ENCODE measurements around the gene MOB3B.
"Not testable (repeated sequence)": the region's sequence is repeated elsewhere in the genome, so short reads cannot be mapped to it uniquely, and the experiment has no call there.

The MOB3B gene

DNA sequence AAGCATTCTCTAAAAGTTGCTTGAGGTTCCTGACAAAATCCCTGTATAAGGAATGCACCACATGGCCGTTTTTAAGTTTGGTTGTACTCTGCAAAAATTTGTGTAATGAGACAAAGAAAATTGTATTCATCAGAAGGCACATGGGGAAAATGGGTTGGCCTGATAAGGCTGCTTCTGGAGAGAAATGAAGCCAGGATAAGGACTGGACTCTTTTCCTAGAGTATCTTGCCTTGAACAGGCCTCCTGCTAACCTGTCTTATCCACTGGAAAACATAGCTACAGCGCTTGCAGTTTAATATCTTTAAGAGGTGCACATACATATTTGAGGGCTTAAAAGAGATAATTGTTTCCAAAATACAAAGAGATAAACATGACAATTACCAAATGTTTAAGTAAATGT is 46.9 kb downstream of the MOB3B start:
- no peak for DNase-seq (ENCODE audit: low read depth in 1 of 2, low spot score in 1 of 2)

DNA sequence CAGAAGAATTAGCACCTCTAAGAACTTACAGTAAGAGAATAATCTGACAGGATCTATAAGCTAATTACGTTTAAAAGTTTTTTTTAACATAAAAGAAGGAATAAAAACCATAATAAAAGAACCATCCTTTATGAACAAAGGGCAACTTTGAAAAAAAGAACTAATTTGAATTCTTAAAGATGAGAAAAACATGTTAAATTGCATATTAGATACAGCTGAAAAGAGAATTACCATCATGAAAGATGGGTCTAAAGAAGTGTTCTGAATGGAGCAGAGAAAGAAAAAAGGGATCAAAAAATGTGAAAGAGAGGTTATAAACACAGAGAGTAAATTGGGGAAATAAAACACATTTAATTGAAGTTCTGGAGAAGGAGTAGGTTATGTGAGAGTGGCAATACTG is 51.3 kb downstream of the MOB3B start:
- DNase-seq (ENCODE audit: low read depth in 1 of 2, low spot score in 1 of 2): no peak

DNA sequence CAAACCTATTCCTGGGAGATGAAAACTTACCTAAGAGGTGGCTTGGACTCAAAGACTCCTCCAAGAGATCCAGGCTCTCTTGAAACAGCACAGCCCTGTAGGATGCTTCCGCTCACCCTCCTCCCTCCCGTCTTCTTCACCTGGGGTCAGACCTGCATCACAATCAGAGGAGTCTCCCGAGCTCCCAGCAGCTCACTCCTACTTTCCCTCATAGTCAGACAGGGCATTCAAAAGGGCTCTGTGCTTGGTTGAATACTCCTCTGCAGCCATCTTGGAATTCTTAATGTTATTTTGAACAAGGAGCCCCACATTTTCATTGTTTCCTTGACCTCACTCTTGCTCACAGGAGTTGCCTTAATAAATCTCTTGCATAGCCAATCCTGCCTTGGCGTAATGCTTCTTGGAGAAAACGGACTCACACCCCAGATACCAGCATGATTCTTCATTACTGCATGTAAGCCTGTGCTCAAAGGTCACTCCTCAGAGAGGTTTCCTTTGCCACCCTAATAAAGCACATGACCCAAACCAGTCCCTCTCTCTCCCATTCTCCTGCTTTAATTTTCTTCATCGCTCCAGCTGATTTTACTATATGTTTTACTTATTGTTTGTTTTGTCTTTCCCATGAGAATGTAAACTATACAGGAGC is 52.6 kb downstream of the MOB3B start:
- no peak for DNase-seq (ENCODE audit: low read depth in 1 of 2, low spot score in 1 of 2)

DNA sequence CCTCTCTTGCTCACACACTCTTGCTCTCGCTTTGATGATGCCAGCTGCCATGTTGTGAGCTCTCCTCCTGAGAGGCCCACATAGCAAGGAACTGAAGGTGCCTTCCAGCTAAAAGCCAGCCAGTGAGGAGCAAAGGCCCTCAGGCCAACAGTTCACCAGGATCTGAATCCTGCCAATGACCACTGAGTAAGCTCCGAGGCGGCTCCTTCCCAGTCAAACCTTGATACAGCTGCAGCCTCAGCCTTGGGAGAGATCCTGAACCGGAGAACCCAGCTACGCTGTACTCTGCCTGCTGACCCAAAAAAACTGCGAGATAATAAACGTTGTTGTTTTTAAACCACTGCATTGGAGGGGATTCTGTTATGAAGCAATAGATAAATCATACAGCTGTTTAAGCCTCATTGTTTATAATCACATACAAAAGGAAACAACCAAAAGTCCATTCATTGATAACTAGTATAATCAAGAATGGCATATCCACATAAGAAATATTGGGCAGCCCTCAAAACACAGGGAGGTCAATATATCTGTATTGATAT is 54.5 kb downstream of the MOB3B start:
- DNase-seq (ENCODE audit: low read depth in 1 of 2, low spot score in 1 of 2): no peak

DNA sequence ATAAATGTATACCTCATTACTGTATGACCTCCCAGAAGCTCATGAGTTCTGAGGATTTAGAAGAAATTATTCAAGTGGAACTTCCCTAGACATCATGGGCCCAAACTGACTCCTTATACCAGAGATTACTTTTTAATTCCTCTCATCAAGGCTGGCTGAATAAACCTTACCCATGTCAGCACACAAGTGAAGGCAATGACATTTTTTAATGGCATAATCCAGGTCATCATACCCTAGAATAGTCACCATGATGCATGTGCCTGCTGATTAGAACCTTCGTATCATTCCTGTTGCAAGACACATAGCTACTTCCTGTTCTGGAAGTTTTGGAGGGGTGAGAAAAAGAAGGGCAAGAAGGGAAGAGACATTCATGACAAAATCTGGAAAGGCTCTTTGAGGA is 55.3 kb downstream of the MOB3B start:
- DNase-seq (ENCODE audit: low read depth in 1 of 2, low spot score in 1 of 2): no peak

DNA sequence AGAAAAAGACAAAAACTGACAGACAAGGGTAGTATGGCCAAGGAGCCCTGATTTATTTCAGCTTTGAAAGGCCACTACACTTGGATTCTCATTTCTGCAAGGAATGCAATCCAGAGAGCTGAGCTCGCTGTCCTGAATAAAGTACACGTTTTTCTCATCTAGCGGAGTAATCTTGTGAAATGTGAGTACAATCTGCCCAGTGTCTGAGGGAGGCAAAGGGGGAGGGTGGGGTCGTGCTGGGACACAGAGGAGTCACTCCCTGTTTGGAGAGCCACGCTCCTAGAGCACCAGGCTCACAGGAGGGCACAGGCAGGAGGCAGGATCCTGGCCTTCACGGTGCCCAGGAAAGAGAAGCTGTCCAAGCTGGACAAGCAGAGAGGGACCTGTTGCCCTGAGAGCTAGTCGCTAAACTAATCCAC is 56.5 kb downstream of the MOB3B start:
- DNase-seq (ENCODE audit: low read depth in 1 of 2, low spot score in 1 of 2): no peak

DNA sequence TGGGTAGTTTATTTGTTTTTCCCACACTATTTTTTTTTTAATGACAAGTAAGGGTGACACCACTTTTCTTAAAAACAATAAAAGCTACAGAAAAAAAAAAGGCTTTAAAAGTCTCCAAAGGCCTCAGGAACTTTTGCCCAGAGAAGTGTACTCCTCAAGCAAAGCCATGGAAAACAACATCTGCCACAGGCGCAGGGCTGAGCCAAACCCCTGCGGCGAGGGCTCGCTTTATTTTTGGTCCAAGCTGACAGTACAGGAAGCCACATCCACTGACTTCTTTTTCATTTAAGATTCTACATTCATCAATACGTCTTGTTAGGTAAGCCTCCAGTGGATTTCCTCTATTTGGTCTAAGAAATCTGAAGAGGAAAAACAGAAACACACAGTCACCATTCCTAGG is 57.4 kb downstream of the MOB3B start:
- no peak for DNase-seq (ENCODE audit: low read depth in 1 of 2, low spot score in 1 of 2)

DNA sequence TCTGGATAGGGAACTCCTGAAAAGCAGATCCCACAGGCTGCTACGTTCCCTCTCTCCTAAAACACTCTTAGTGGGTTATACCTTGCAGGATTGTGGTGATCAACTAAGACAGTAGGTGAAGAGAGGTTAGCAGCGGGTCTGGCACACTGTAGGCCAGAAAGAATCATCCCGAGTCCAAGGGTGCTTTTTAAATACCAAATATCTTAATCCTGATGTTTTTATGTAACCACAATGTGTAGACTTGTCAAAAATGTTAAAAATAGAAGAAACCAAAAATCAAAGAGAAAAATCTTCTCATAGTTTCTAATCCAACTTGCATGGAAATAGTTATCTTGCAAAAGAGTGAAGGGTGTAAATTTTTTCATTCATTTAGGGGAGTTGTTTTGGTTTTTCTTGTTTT is 57.8 kb downstream of the MOB3B start:
- no peak for DNase-seq (ENCODE audit: low read depth in 1 of 2, low spot score in 1 of 2)

DNA sequence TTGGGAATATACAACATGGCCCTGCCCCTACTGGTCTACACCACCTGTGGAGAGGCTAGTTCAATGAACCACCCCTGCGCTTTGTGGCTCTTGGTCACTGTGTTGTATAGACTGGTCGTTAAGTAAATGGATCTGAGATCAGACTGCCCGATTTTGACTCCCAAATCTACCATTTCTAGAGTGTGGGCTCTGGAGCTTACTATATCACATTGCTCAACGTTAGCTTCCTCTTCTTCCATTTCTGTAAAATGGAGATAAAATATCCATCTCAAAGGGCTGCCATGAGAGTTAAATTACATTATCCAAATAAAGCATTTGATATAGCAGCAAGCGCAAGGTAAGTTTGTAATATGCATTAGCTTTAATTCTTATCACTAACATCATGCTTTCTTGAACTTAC is 58.2 kb downstream of the MOB3B start:
- DNase-seq (ENCODE audit: low read depth in 1 of 2, low spot score in 1 of 2): no peak

DNA sequence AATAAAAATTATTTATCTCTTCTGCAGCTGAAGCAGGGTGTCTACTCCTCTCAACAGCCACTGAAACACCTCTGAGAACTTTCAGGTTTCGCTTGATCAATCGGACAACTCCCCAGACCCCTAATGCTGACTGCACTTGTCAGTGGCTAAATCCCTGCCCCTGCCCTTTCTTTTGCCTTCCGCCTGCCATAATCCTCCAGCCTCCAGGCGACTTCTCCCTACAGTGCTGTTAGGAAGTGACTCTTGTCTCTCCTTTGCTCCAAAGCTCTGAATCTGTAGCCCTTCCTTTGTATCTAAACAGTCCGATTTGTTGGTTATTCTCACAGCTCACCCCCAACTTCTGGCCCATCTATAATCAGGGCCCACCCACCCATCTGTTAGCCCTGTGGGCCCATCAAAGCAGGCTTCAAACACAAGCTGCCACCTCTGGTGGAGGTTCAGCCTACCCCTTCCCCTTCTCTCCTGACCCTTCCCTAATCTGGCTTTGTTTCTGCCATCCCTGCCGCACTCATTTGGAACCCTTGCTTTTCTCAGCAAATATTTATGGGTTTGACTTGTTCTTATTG is 59.2 kb downstream of the MOB3B start:
- no peak for DNase-seq (ENCODE audit: low read depth in 1 of 2, low spot score in 1 of 2)

DNA sequence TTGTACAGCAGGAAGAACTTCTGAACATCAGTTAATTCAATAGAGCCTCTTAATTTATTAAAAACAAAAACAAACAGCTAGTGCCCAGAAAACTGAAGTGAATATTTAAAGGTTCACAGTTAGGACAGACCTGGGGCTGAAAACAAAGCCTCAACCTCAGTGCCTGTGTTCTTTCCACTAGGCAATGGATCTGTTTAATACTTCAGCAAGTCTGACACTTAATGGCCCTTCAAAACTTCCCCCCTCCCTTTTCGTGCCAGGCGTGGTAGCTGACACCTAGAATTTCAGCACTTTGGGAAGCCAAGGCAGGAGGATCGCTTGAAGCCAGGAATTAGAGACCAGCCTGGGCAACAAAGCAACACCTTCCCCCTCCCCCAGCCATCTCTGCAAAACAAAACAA is 60.1 kb downstream of the MOB3B start:
- no peak for DNase-seq (ENCODE audit: low read depth in 1 of 2, low spot score in 1 of 2)

DNA sequence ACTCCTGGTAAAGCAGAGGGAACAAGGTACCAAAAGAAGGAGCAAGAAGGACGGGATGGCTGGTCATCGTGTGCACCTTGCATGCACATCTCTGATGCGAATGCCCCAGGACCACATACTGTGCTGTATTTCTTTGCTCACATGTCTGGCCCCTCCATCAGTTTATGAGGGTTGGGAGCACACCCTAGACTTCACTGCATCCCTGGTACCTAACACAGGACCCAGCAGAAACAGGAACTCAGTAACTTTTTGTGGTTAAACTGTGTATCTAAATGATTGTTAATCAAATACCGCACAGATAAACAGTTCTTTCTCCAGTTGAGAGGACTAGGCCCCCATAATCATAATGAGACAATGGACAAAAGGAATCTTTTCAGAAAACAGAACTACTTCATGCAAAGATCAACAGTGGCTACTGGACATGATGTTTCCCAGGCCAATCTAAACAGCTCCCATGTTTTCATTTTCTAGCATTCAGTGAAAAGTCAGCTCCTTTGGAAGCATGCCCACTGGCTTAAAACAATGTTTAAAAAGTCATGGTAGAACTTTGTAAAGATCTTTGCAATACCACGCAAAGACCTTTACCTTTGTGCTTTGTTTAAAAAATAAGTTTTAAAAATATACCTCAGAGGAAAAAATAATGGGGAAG is 61.0 kb downstream of the MOB3B start:
- no peak for DNase-seq (ENCODE audit: low read depth in 1 of 2, low spot score in 1 of 2)

DNA sequence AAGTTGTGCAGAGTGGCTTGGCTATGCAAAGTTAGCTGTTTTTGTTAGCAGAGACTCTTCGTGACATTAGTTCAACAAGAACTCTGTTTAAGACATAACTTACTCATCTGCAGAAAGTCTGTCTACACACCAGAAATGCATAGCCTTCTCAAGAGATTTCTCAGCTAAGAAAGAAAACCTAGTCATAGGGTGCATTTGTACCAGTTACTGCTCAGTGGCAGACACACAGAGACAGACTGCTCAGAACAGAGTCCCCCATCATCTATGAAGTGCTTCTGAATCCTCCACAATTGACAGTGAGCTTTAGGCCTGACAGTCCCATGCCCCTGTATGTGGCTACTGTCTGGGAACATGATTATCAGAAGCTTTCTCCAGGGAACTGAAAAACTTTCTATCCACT is 61.6 kb downstream of the MOB3B start:
- DNase-seq (ENCODE audit: low read depth in 1 of 2, low spot score in 1 of 2): no peak

DNA sequence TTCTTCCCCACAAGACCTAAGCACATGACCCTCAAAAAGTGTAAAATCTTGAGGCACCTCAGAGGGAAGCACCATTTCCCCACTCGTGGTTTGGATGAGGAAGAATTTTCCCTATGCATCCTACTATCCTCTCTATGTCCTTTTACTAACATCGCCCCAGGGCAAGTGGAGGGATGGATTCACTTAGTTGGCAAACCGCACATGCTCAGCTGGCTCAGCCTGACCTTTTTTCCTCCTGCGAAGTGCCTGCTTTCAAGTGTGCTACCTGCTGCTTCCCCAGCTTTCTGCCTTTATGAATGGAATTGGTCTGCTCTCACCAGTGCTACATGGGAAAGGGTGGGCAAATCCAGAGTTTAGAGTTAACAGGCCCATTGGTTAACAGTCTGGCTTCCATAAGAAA is 62.1 kb downstream of the MOB3B start:
- DNase-seq (ENCODE audit: low read depth in 1 of 2, low spot score in 1 of 2): no peak

DNA sequence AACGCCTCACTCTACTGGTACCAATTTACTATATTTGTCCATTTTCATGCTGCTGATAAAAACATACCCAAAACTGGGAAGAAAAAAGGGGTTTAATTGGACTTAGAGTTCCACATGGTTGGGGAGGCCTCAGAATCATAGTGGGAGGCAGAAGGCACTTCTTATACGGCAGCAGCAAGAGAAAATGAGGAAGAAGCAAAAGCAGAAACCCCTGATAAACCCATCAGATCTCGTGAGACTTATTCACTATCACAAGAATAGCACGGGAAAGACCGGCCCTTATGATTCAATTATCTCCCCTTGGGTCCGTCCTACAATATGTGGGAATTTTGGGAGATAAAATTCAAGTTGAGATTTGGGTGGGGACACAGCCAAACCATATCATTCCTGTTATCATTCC is 63.1 kb downstream of the MOB3B start:
- DNase-seq (ENCODE audit: low read depth in 1 of 2, low spot score in 1 of 2): not testable (repeated sequence)

DNA sequence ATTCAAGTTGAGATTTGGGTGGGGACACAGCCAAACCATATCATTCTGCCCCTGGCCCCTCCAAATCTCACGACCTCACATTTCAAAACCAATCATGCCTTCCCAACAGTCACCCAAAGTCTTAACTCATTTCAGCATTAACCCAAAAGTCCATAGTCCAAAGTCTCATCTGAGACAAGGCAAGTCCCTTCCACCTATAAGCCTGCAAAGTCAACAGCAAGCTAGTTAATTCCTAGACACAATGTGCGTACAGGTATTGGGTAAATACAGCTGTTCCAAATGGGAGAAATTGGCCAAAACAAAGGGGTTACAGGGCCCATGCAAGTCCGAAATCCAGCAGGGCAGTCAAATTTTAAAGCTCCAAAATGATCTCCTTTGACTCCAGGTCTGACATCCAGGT is 64.7 kb downstream of the MOB3B start:
- not testable (repeated sequence) for DNase-seq (ENCODE audit: low read depth in 1 of 2, low spot score in 1 of 2)

DNA sequence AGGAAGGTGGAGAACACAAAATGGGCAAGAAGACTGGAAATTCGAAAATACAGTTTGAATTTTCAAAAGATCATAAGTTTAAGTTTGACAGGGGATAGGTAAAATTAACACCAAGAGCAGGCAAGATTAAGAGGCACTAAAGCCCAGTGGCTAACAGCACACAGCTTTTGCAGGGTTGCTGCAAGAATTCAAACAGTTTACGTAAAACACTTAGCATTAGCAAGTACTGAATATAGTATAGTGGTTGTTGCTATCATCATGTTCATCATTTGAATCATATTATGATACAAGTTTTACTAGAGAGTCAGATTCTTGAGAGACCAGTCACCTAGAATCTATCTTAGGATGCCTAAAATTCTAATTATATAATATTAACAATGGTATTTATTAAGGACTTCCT is 66.8 kb downstream of the MOB3B start:
- DNase-seq (ENCODE audit: low read depth in 1 of 2, low spot score in 1 of 2): no peak

DNA sequence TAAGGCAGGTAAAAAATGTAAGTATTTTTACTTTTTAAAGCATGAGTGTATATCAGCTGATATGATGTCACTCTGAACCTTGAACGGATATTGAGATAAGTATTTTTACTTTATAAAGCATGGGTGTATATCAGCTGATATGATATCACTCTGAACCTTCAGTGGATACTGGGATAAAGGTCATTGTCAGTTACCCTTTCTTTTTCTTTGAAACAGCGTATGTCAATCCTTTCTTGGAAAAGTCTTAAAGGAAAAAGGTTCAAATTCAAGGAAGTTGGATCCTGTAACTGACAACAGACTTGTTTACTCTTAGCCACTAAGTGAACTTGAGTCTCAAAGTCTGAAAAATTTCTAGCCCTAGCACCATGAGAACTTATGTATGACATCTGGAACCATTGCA is 67.2 kb downstream of the MOB3B start:
- DNase-seq (ENCODE audit: low read depth in 1 of 2, low spot score in 1 of 2): no peak

DNA sequence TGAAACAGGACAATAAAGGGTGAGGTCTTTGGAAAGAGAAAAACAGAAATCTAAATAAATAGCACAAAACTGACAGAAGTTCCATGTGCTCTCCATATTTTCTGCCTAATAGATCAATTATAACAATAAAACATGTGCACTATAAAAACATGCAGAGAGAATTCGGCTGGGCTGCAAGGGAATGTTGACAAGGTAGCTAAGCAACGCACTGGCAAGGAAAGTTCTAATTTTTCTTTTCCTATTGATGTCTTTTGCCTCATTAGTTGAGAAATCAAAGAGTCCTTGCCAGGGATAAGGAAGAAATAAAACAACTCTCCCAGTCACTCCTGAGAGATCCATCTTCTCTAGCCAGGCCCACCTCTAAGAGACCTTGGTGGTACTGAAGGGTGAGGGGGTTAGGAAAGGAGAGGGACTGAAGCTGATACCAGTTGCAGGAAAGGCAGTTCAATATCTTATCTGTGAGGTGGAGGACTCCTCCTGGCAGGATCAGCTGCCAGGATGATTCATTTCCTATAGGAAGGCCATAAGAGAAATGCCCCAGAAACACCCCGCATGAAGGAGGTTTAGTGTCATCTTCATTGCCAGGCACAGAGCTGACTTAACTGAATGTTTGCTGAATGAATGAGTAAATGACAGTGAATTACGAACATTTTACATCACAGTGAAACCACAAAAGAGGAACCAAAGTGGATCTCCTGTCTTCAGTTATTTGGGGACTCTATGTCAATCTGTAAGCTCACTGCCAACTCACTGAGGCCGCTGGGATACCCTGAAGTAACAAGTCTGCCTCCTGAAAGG is 69.2 kb downstream of the MOB3B start:
- no peak for DNase-seq (ENCODE audit: low read depth in 1 of 2, low spot score in 1 of 2)

DNA sequence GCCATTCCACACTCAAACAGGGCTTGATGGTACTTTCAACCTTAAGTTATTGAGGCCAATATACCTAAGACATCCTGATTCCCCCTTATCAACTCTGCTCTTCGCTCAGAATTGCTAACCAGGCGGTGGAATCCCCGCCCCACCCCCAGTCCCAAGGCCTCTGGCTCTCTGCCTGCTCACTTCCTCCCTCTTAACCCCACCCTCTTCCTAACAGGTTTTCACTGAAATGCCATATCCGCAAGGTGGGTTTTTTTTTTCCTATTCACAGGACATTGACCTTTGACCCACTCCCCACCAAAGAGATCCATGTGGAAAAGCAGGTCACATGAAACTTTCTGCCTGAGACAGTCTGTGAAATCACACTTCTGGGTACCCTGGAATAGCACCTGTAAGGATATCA is 72.2 kb downstream of the MOB3B start:
- no peak for DNase-seq (ENCODE audit: low read depth in 1 of 2, low spot score in 1 of 2)

DNA sequence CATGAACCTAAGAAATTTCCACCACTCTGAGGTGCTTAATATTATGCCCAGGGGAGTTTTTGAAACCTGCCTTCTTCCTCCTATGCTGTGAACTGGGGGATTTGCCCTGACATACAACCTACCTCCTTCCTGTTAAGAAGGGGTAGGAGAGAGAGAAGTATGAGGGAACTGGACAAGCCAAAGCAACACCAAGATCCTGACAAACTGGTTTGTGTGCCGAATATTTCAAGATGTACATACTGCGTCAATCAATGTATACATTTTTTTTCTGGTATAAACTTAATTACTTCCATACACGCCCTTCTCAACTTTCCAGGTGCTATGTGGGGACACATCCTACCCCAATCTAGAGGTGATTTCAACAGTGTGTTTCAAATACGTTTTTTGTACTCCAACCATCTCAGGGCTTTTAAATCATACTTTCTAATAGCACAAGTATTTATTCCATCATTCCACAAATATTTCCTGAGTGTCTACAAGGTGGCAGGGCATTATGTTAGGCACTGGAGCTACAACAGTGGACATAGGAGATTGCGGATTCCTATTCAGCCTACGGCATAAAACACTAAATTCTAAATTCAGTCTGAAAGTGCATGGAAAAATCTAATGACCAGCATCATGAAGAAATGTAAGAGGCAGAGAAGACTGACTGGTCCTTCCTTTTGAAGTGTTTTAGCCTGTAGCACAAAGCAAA is 75.6 kb downstream of the MOB3B start:
- no peak for DNase-seq (ENCODE audit: low read depth in 1 of 2, low spot score in 1 of 2)
